OCI-LY7 (cell line): ENCODE results near the gene FTH1. TPM values are rescaled to one million over a fixed set of nuclear protein-coding genes. Genes with fewer than 3 reads are reported as not detected.

Experiments used
- BruUV-seq: library from RNA; stranded (reverse); fragments of 400-500 nt; replicated peaks from 2 replicates; lab custom pipeline; 2021; lab: Mats Ljungman, UMichigan
- CTCF ChIA-PET: fragments of 300-600 bp; sonication (Branson Sonifier 250); formaldehyde crosslinking; loops from one replicate; lab custom pipeline; 2022; ENCODE audit warnings: antibody characterized with exemption; ENCODE audit not compliant: unreplicated experiment; lab: Charles Lee
- POLR2A ChIA-PET: fragments of 300-600 bp; sonication (Branson Sonifier 250); formaldehyde crosslinking; loops from one replicate; lab custom pipeline; 2022; ENCODE audit warnings: antibody characterized with exemption; lab: Charles Lee
- DNase-seq: peaks from one replicate; pipeline ENCODE4 v3.0.0-alpha.2; 2015; ENCODE audit warnings: low spot score
- H2AFZ ChIP-seq: fragments of 200-600 bp; sonication (generic), shearing (Covaris generic); 2 replicates; pipeline ENCODE4 v1.6.1; 2014; ENCODE audit warnings: mild to moderate bottlenecking, antibody characterized with exemption, low read length, moderate library complexity
- H3K27ac ChIP-seq: fragments of 200-600 bp; sonication (generic); 2 replicates; pipeline ENCODE4 v1.5.1; 2014; ENCODE audit warnings: mixed run types, low read depth, mild to moderate bottlenecking, moderate library complexity, low read length, inconsistent platforms; ENCODE audit not compliant: poor library complexity, severe bottlenecking
- H3K36me3 ChIP-seq: fragments of 200-600 bp; sonication (generic); 2 replicates; pipeline ENCODE4 v1.6.1; 2014; ENCODE audit warnings: mild to moderate bottlenecking, antibody characterized with exemption, low read length, moderate library complexity, mixed read lengths; ENCODE audit not compliant: insufficient read depth
- H3K4me1 ChIP-seq: fragments of 200-600 bp; sonication (generic); 2 replicates; pipeline ENCODE4 v1.5.1; 2014; ENCODE audit warnings: mild to moderate bottlenecking, low read length; ENCODE audit not compliant: insufficient read depth, poor library complexity, severe bottlenecking
- H3K4me2 ChIP-seq: fragments of 200-600 bp; sonication (generic); 2 replicates; pipeline ENCODE4 v1.6.1; 2014; ENCODE audit warnings: mild to moderate bottlenecking, low read length
- H3K4me3 ChIP-seq: fragments of 200-600 bp; sonication (generic); 2 replicates; pipeline ENCODE4 v1.5.1; 2014; ENCODE audit warnings: mild to moderate bottlenecking, low read depth, low read length; ENCODE audit not compliant: poor library complexity, severe bottlenecking
- H3K79me2 ChIP-seq: fragments of 200-600 bp; sonication (generic); 2 replicates; pipeline ENCODE4 v1.6.1; 2016; ENCODE audit warnings: low read depth, mild to moderate bottlenecking, low read length, moderate library complexity, mixed read lengths; ENCODE audit not compliant: insufficient read depth
- H3K9me2 ChIP-seq: fragments of 200-600 bp; sonication (generic); 2 replicates; pipeline ENCODE4 v1.6.1; 2016; ENCODE audit warnings: mild to moderate bottlenecking, low read length, mixed read lengths; ENCODE audit not compliant: insufficient read depth
- H3K9me3 ChIP-seq: fragments of 200-600 bp; sonication (generic); 2 replicates; pipeline ENCODE4 v1.6.1; 2014; ENCODE audit warnings: mild to moderate bottlenecking, mixed run types, low read length, mixed read lengths
- H4K20me1 ChIP-seq: fragments of 200-600 bp; sonication (generic); 2 replicates; pipeline ENCODE4 v1.6.1; 2014; ENCODE audit warnings: mild to moderate bottlenecking, antibody characterized with exemption, low read length, moderate library complexity, mixed read lengths; ENCODE audit not compliant: insufficient read depth
- EZH2phosphoT487 ChIP-seq: fragments of 200-600 bp; sonication (generic); IDR thresholded peaks from 2 replicates; pipeline ENCODE4 v1.6.1; 2018; ENCODE audit warnings: low read depth, borderline replicate concordance, mild to moderate bottlenecking, mixed run types, antibody characterized with exemption, low read length, moderate library complexity, mixed read lengths
- intact Hi-C: fragments of 100-400 bp; cut with micrococcal nuclease; formaldehyde crosslinking; loops from one replicate; pipeline ENCODE4 v1.10.0; 2022; ENCODE audit not compliant: unreplicated experiment
- total RNA-seq, 2 experiments: library from RNA; depleted of rRNA in 1 of 2; stranded (reverse); fragments of >200 nt in 1 of 2; shearing (Covaris generic) in 1 of 2; gene quantifications; 2 replicates each; pipeline ENCODE4 v1.2.3, GENCODE V29; 2014 to 2022
- TF ChIP-seq, protein P1 (sequence below): fragments of 200-600 bp; sonication (generic); conservative IDR thresholded peaks from 2 replicates; pipeline ENCODE4 v1.5.1; 2014; ENCODE audit warnings: mild to moderate bottlenecking, antibody characterized with exemption, low read length, moderate library complexity, mixed read lengths

The FTH1 gene
- total RNA-seq, 2 experiments from 2014 or later = 153 to 185 TPM

DNA sequence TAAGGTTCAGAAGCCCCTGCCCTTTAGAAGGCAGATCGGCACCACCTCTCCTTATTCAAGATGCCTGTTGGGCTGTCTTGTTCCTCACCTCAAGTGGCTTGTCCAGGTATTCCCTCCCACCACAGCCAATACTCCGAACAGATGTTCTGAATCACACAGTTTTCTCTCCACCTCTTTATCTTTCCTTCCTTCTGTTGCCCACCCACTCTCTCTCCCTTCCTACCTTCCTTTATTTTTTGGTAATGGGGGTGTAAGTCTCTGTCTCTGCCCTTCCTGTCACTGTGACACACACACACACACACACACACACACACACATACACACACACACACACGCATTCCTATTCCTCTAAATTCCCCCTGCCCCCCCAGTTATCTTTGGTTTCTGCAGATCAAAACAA is 8.8 kb downstream of the FTH1 start:
- intact Hi-C loops = no loop called here
- POLR2A ChIA-PET = no interaction called here
- no peak for DNase-seq
- Histone ChIP-seq H3K9me3 (no peaks in the 10 kb centered on the region), H3K4me2 (no peak overlapping the region), H3K4me3 (no peak overlapping the region), H3K79me2 (no peaks in the 10 kb centered on the region), H4K20me1 (no peaks in the 10 kb centered on the region; the same call in 1 of the 2 replicates), H2AFZ (no peak overlapping the region), H3K9me2 (no peaks in the 10 kb centered on the region), H3K27ac (no peak overlapping the region), H3K4me1 (peaks cover 10% of the 10 kb centered on the region), H3K36me3 (peaks cover 9% of the 10 kb centered on the region)
- CTCF ChIA-PET = no interaction called here
- no TSS peak for BruUV-seq
- TF ChIP-seq EZH2phosphoT487 = no peak
- TF ChIP-seq, protein P1, sequence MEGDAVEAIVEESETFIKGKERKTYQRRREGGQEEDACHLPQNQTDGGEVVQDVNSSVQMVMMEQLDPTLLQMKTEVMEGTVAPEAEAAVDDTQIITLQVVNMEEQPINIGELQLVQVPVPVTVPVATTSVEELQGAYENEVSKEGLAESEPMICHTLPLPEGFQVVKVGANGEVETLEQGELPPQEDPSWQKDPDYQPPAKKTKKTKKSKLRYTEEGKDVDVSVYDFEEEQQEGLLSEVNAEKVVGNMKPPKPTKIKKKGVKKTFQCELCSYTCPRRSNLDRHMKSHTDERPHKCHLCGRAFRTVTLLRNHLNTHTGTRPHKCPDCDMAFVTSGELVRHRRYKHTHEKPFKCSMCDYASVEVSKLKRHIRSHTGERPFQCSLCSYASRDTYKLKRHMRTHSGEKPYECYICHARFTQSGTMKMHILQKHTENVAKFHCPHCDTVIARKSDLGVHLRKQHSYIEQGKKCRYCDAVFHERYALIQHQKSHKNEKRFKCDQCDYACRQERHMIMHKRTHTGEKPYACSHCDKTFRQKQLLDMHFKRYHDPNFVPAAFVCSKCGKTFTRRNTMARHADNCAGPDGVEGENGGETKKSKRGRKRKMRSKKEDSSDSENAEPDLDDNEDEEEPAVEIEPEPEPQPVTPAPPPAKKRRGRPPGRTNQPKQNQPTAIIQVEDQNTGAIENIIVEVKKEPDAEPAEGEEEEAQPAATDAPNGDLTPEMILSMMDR = no peak

DNA sequence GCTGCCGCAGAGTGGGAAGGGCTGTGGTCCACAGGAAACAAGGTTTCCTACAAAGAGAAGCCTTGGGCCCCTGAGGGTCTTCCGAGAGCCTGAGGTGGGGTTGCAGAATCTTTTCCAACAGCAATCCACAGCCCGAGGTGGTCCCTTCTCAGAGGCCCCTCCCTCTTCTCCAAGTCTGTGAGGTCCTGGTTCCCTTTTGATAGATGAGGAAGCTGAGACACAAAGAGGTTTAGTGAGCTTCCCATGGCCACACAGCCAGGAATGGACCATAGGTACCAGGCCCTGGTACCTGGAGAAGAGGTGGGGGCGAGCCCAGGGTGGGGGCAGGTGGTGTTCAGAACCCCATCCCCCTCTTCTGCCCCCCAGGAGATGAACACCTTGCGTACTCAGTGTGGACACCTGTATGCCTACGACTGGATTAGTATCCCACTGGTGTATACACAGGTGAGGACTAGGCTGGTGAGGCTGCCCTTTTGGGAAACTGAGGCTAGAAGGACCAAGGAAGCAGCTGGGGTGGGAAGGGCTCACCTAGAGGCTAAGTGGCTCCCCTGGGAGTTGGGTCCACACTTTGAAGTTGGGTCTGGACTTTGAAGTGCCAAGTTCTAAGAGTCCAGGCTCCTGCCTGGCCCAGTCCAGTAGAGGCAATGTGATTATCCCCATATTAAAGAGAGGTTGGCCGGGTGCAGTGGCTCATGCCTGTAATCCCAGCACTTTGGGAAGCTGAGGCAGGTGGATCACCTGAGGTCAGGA is 10.2 kb downstream of the FTH1 start:
- Histone ChIP-seq H3K27ac (no peak overlapping the region), H3K4me3 (no peak overlapping the region), H3K9me2 (no peaks in the 10 kb centered on the region), H2AFZ (no peak overlapping the region), H3K4me1 (no peaks in the 10 kb centered on the region), H4K20me1 (no peaks in the 10 kb centered on the region; the same call in 1 of the 2 replicates), H3K4me2 (no peak overlapping the region), H3K79me2 (no peaks in the 10 kb centered on the region), H3K36me3 (no peaks in the 10 kb centered on the region), H3K9me3 (no peaks in the 10 kb centered on the region)
- POLR2A ChIA-PET = no interaction called here
- TF ChIP-seq, protein P1 = no peak
- TF ChIP-seq EZH2phosphoT487 = no peak
- intact Hi-C loops = no loop called here
- BruUV-seq = no TSS peak
- CTCF ChIA-PET = no interaction called here
- DNase-seq = no peak
